Hepatocyte (in vitro differentiated cells): ENCODE results near the gene RRP1.

ENCODE experiments used
- CTCF ChIP-seq: fragments of 200-600 bp; sonication (generic); IDR thresholded peaks from 2 replicates; pipeline ENCODE4 v1.5.1; 2016; ENCODE audit warnings: antibody characterized with exemption, mild to moderate bottlenecking; ENCODE audit not compliant: poor library complexity
- EZH2 ChIP-seq: fragments of 200-600 bp; sonication (generic); IDR thresholded peaks from 2 replicates; pipeline ENCODE4 v1.6.1; 2016; ENCODE audit warnings: antibody characterized with exemption, mild to moderate bottlenecking, borderline replicate concordance

- TF ChIP-seq CTCF = no peak
- TF ChIP-seq EZH2 = no peak
These were observed 3.9 kb downstream of the RRP1 start for GRCh38 chr21:43793243-43793642.
